GM18508 (cell line): ENCODE measurements around the gene LRRC49.
"Not testable (repeated sequence)": the region's sequence is repeated elsewhere in the genome, so short reads cannot be mapped to it uniquely, and the experiment has no call there.

Source experiments
- ATAC-seq: cut with Tn5 transposase; IDR thresholded peaks from one replicate; pipeline ENCODE4 v1.9.1; 2021; ENCODE audit warnings: moderate number of reproducible peaks; ENCODE audit not compliant: insufficient read depth, unreplicated experiment

LRRC49 gene

DNA sequence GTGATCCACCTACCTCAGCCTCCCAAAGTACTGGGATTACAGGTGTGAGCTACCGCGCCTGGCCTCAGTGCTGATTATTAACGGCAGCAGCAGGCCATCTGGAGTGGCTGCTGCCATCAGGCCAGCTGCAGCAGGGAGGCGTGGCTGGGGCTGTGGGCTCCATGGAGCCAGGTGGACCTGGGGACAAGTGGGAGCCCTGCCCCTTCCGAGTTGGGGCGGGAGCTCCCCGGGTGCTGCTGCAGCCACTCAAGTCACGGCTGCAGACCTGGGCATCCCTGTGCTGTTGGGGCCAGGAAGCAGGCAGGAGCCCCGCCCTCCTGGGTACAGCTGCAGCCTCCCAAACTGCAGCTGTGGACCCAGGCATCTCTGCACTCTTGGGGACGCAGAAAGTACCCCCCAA lies 23.9 kb downstream of the LRRC49 start:
- ATAC-seq, result no peak

DNA sequence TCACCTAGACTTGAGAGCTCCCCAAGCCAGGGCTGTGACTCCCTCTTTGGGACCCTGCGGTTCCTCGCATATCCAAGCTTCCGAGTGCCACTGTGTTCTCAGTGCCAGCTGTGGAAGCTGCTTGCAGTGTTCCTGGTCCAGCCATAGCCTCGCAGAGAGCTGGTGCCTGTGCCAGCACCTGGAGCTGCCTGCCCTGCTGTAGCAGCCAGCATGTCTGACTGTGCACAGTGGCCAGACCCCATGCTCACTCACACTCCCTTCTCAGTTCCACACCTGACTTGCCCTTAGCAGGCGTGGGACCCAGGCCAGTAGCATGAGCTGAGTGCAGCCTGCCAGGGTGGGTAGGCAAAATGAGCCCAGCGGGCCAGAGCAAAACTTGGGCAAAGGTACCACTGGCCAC lies 25.3 kb downstream of the LRRC49 start:
- ATAC-seq, result no peak

DNA sequence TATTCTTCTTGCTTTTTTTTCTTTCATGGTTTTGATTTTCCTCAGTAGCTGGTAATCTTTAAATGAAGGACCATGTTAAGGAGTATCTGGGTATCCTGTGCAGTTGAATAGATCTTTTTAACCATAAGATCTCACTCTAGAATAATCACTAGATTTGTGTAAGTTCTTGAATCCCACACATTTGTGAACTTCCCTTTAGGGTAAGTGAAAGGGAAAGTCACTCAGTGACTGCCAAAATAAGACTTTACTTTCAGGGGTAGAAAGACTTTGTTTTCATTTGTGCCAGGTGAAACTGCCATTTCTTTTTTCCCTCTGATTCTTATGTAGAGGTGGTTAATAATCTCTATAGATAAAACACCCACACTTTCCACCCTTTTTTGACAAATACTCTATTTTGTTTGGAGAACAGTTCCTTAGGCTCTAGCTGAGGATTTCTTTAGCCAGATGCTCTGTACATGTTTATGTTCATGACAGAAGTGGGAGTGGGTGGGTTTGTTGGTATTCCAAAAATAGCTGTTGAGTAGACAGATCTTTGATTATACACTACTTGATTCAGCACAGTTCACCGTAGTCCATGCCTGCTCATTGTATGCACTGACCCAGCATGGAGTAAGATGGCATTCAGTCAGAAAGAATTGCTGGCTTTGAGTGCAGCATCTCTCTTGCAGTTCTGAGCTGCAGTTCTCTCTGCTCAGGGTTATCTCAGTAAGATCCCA lies 28.5 kb downstream of the LRRC49 start:
- ATAC-seq, result no peak

DNA sequence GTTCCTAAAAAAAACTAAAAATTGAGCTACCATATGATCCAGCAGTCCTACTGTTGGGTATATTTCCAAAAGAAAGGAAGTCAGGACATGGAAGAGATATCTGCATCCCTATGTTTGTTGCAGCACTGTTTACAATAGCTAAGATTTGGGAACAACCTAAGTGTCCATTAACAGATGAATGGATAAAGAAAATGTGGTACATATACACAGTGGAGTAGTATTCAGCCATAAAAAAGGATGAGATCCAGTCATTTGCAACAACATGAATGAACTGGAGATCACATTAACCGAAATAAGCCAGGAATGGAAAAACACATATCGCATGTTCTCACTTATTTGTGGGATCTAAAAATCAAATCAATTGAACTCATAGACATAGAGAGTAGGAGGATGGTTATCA lies 29.5 kb downstream of the LRRC49 start:
- no peak for ATAC-seq

DNA sequence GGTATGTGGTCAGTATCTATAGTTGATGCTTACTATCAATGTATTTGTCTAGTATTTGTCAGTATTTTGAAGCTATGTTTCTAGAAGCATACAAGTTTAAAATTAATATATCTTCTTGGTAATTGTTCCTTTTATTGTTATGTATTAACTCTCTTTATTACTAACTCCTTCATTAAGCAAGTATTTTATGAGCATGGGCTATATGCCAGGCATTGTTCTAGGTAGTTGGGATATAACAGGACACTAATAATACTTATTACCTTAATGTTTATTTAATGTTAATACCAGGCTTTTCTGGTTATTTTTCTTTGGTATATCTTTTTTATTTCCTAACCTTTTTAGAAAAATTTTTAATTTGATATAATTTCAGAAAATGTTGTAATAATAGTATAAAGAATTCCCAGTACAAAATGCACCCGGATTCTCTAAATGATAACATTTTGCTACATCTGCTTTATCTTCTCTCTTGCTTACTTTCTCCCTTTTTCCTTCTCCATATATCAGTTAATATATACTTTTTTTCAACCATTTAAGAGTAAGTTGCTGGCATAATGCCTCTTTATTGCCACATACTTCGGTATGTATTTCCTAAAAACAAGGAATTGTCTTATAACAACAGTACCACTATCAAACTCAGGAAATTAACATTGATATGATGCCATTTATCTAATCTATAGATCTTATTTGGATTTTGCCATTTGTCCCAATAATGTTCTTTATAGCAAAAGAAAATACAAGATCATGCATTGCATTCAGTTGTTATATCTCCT lies 30.9 kb downstream of the LRRC49 start:
- no peak for ATAC-seq

DNA sequence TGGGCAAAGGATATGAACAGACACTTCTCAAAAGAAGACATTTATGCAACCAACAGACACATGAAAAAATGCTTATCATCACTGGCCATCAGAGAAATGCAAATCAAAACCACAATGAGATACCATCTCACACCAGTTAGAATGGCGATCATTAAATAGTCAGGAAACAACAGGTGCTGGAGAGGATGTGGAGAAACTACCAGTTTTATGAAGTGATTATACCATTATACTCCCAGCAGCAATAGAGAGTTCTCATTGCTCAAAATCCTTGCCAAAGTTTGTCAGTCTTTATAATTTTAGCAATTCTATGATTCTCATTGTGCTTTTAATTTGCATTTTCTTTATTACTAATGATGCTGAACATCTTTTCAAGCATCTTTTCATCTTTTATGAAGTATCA lies 34.3 kb downstream of the LRRC49 start:
- ATAC-seq, result not testable (repeated sequence)

DNA sequence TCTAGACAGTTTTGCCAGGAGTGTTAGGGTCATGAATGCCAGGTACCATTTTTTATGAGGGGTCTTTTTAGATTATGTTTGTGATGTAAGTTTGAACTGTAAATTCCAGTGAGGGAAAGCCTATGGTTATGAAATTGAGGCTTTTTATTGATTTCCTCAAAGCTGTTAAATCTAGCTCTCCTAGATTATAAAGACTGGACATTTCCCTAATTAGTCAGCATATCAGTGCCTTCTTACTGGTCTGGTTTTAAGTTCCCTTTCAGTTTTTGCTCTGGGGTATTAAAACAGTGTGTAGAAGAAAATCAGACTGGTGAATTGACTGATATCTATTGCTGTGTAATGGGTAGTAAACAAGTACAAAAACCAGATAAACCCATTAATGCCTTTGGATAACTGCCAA lies 39.2 kb downstream of the LRRC49 start:
- ATAC-seq, result no peak

DNA sequence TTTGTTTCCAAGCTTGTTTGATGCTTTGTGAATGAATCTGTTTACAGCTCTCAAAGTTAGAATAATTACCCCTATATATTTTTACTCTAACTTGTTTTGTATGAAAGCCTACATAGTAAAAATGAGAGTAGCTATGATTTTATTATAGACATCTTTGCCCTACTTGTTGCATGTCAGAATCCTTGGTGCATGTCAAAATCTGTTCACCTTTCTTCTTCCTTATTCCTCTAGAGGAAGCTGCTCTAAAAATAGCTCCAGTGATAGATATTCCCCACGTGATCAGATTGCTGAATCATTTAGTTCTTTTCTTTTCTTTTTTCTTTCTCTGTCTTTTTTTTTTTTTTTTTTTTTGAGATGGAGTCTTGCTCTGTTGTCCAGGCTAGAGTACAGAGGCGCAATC lies 39.8 kb downstream of the LRRC49 start:
- ATAC-seq, result no peak

DNA sequence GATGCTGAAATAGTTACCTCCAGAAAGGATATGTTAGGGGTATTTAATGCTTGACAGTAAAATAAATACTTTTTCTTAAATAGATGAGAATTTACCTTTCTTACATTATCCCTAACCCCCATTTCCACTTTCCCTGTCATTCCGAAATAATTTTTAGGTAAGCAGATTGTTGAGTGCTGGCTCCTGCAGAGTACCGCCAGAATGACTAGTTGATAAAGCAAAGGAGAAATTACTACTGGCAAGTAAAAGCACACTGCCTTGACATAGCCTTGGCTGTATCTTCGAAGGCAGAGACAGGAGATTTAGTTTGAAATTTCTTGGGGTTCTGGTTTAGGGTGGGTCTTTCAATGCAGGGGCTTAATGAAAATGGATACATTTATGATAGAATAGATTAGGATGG lies 40.8 kb downstream of the LRRC49 start:
- ATAC-seq, result no peak

DNA sequence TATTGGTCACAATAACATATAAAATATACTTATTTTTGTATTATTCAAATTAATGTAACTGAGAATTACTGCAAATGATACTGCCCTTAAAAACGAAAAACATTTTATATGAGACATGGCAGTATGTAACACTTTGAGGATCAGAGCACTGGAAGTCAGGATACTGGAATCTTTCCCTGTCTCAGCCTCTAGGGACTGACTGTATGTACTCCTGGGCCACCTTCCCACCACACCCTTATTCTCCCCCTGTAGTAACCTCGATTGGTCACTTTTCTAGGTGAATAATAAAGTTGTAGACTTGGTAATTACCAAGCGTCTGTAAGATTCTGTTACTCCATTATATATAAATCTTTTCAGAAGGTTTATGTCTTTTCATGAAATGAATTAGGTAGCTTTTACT lies 43.0 kb downstream of the LRRC49 start:
- ATAC-seq, result no peak

DNA sequence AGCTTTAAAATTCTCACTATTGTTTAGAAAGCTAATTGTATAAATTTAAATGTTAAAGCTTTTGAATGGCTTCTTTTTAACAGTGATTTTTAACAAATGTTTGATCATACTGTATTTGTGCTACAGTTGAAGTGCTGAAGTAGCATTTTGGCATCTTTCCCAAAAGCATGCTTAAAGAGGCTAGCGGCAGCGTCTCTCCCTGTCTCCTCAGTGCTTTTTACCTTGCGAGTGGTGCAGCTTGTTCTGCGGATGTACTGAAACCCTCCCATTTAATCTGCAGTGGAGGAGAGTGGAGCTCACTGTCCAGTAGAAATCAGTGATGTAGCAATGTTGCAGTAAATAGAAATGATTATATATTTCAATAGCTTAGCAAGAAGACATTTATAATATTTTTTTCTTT lies 43.7 kb downstream of the LRRC49 start:
- no peak for ATAC-seq

DNA sequence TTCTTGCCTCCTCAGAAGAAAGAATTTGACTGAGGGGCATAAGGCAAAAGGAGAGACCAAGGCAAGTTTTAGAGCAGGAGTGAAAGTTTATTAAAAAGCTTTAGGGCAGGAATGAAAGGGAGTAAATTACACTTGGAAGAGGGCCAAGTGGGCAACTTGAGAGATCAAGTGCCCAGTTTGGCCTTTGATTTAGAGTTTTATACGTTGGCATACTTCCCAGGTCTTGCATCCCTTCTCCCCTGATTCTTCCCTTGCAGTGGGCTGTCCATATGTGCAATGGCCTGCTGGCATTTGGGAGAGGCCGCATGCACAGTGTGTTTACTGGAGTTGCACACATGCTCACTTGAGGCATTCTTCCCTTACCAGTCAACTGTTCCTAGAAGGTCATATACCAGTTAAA lies 50.7 kb downstream of the LRRC49 start:
- ATAC-seq, result not testable (repeated sequence)

DNA sequence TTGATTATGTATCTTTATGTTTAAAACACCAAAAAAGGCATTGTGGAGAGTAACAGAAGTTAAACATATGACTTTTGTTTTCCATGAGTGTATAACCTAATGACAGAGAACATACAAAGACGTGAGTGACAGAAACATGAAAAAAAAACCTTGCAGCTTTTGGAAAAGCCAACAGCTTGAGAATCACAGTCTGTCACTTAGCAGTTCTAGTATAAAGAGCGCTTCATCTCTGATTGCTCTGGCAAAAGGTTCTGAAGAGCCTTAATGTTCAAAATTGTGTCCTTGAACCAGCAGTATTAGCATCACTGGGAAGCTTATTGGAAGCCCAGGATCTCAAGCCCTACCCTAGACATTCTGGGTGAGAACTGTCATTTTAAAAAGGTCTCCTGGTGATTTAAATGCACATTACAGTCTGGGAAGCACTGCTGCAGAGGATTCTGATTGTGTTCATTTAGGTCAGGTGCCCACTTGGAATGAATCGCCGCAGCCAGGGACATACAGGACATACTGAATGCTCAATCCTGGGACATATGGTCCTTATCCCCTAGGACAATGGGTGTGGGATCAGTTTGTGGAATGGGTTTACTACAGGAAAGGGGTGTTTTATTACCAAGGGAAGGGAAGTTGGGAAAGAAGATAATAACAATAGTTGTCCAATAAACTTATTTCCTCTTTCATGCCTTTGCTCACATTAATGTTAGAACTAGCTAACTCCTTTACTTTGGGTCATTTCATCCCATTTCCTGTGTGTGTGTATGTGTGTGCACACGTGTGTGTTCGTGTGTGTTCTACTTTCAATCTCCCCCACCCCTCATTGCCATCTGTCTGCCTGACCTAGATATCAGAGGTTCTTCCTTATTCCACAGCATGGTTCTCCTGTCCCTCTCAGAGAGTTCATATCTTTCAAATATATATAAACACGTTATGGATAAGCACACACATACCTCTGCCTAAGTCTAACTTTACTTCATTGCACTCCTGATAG lies 55.0 kb downstream of the LRRC49 start:
- ATAC-seq, result no peak

DNA sequence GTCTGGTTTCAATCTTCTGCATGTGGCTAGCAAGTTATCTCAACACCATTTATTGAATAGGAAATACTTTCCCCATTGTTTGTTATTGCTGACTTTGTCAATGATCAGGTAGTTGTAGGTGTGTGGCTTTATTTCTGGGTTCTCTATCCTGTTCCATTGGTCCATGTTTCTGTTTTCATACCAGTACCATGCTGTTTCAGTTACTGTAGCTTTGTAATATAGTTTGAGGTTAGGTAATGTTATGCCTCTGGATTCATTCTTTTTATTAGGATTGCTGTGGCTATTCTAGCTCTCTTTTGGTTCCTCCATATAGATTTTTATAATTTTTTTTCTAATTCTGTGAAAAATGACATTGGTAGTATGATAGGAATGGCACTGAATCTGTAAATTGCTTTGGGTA lies 58.3 kb downstream of the LRRC49 start:
- no peak for ATAC-seq

DNA sequence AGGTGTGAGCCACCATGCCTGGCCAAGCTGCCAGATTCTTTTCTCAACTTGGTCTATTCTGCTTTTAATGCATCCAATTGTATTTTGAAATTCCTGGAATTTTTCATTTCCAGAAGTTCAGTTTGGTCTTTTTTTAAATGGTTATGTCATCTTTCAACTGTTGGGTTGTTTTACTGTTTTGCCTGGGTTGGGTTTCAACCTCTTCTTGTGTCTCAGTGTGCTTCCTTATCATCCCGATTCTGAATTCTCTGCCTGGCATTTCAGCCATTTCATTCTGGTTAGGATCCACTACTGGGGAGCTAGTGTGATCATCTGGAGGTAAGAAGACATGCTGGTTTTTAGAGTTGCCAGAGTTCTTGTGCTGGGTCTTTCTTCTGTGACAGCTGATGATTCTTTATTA lies 61.5 kb downstream of the LRRC49 start:
- ATAC-seq, result no peak

DNA sequence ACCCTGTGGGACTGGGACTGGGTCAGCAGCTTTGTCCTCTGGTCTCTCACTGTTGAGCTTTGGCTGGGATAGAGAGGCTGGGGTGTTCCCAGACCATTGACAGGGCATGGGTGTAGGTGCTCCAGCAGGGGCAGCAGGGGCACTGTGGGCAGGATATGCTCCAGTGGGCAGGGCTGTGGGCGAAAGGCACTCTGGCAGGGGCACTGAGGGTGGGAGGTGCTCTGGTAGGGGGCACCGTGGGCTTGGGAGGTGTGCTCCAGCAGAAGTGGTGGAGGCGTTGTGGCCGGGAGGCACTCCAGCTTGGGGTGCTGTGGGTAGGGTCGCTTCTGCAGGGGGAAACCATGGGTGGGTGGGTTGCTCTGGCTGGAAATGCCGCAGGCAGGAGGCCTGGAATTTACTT lies 62.1 kb downstream of the LRRC49 start:
- no peak for ATAC-seq

DNA sequence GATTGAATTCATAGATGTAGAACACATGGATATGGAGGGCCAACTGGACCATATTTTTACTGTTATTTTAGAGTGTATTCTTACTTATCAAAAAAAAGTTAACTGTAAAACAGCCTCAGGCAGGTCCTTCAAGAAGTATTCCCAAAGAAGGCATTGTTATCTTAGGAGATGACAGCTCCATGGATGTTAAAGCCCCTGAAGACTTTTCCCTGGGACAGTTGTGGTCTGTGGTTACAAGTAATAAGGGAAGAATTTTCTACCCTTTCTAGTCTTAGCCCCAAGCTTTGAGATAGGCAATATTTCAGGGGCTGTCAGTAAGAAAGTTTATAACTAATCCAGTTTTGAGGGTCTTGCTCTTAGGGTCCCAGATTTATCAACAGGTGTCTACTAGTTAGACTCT lies 62.5 kb downstream of the LRRC49 start:
- ATAC-seq, result no peak

DNA sequence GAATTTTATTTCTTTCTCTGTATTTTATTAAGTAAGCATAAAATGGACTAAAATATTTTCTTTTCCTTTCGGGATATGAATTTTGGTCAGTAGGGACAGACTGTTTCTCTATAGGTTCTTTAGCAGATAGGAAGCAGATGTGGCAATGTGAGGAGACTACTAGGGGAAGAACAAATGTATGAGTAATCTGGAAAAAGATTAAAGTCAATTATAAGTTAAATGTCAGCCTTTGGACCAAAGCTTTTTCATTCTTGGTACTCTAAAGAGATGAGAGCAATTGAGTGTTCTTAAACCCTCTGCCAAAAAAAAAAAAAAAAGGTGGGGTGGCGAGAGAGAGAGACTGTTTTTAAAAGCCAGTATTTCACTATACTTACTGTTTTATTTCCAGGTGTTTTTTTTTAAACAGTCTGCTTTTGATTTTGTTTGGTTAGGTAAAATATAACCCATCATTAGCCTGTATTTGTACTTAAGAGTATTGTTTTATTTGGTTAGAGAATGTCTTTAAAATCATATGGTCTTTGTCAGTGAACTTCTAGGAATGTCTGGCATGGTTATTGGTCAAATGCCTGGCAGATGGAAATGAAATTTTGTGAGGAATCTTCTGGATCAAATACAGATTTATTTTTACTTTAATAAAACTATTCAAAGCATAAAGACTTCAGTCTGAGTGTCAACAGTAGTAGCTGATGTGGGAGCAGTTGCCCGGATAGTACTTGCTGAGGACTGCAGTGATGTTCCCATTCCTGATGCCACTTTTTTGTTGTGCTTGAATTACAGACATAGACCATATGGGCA lies 63.8 kb downstream of the LRRC49 start:
- ATAC-seq, result no peak

DNA sequence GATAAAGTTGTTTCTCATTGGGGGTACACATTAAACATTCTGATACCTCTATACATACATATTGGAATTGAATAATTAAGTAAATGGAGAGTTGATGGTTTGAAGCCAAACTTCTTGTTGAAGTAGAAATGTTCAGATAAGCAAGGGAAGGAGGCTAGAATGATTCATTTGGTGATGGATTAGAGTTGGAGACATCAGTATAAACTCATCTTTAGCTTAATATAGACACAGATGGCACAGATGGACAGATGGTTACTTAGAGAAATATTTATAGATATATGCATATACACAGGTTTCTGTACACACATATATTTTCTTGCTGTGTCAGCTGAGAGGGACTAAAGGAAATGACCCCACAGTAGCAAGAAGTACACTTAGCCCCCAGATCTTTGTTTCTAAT lies 69.5 kb downstream of the LRRC49 start:
- no peak for ATAC-seq

DNA sequence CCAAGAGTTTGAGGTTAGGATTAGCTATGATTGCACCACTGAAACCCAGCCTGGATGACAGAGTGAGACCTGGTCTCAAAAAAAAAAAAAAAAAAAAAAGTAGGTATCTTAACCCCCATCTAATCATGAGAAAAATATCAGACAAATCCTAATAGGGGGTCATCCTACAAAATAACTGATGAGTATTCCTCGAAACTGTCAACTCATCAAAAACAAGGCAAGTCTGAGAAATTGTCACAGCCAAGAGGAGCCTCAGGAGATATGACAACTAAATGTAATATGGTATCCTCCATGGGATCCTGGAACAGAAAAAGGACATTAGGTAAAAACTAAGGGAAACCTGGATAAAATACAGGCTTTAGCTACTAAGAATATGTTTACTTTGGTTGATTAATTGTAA lies 70.6 kb downstream of the LRRC49 start:
- ATAC-seq, result no peak
